Measurements from ENCODE around the gene SLC6A11. TPM values are rescaled to one million over a fixed set of nuclear protein-coding genes. Genes with fewer than 3 reads are reported as not detected.

Gene SLC6A11
- total and polyA plus RNA-seq, 2 of the 8 experiments (the other 6 are each of a cell fraction or from before 2014, with no cell fraction given) = 0.78 to 1.5 TPM

DNA sequence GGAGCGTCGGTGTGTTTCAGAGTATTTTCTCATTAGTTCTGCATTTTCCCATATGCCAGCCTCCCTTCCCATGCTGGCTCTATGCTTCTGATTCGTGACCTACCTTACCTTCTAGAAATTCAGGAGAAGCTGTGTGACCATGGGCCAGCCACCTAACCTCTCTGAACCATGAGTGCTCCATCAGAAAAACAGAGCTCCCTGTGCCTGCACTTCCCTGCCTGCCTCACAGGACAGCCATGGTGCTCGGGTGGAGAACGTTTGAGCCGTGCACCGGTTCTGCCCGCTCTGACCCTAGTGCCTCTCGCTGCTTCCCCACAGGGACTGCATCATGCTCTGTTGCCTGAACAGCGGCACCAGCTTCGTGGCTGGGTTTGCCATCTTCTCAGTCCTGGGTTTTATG, 102.0 kb downstream of the SLC6A11 start:
- WGBS, 2 experiments (ENCODE audit: extremely low coverage in 1 of 2, insufficient coverage in 1 of 2, insufficient read length in 1 of 2, insufficient replicate concordance in 2 of 2, low coverage in 1 of 2, low lambda C conversion rate in 2 of 2, missing lambda C conversion rate in 1 of 2) = 90% methylated on average over 11 of the region's 11 CpGs; no CpG with 5 or more reads in 1 of the 2 experiments
- no peak overlapping the region for H4K91ac ChIP-seq (replicated peaks; ENCODE audit: insufficient read length, low read length)
- H3K4ac ChIP-seq (replicated peaks; ENCODE audit: insufficient read length, low read depth, low read length) = no peak overlapping the region
- no peak overlapping the region for H3K18ac ChIP-seq (ENCODE audit: extremely low read depth, low read length)
- no peak for FAIRE-seq
- no peaks in the 10 kb centered on the region for H3K9me3 ChIP-seq (ENCODE audit: insufficient read depth in 2 of 2, low read depth in 1 of 2, low read length in 1 of 2)
- no peak overlapping the region for H2BK20ac ChIP-seq (ENCODE audit: low read length)
- ChIA-PET POLR2A (ENCODE audit: partially characterized antibody) (no interaction called here), CTCF (ENCODE audit: partially characterized antibody) (interaction anchor here (0.7 to 1.6 kb wide), 3 partner anchors 11 to 142 kb away, joined by 3 to 6 read pairs (median 3); no protein-coding TSS in a partner anchor)
- H3K4me2 ChIP-seq (ENCODE audit: insufficient read depth in 1 of 2, low read depth in 2 of 2, low read length in 2 of 2) = no peak overlapping the region
- no peaks in the 10 kb centered on the region for H3K36me3 ChIP-seq (ENCODE audit: control insufficient read depth in 2 of 4, insufficient read depth in 4 of 4, low read length in 3 of 4)
- H3K4me3 ChIP-seq (ENCODE audit: extremely low read depth in 1 of 4, insufficient read depth in 2 of 4, low read depth in 3 of 4, low read length in 4 of 4) = no peak overlapping the region
- H2BK5ac ChIP-seq (ENCODE audit: low read depth, low read length) = no peak overlapping the region
- H3K9ac ChIP-seq (replicated peaks in 1 of 4; ENCODE audit: extremely low read depth in 1 of 4, low read depth in 3 of 4, low read length in 3 of 4) = no peak overlapping the region
- H4K5ac ChIP-seq (ENCODE audit: insufficient read length, low read depth, low read length) = no peak overlapping the region
- no peak overlapping the region for H4K8ac ChIP-seq (ENCODE audit: extremely low read depth, insufficient read depth, low read length)
- no peak overlapping the region for H2AFZ ChIP-seq (ENCODE audit: low read length)
- no peak overlapping the region for H2BK12ac ChIP-seq (ENCODE audit: low read depth, low read length)
- no peak overlapping the region for H3K14ac ChIP-seq (ENCODE audit: insufficient read length)
- H2BK120ac ChIP-seq (replicated peaks; ENCODE audit: low read depth, low read length) = no peak overlapping the region
- no peaks in the 10 kb centered on the region for H3K23me2 ChIP-seq (ENCODE audit: low read depth, low read length)
- H3K23ac ChIP-seq (ENCODE audit: insufficient read length) = no peak overlapping the region
- no peak overlapping the region for H2BK15ac ChIP-seq (ENCODE audit: low read length)
- no peaks in the 10 kb centered on the region for H3K4me1 ChIP-seq (replicated peaks in 1 of 4; ENCODE audit: control insufficient read depth in 3 of 4, insufficient read depth in 4 of 4, low read length in 3 of 4)
- H4K20me1 ChIP-seq (replicated peaks in 1 of 2; ENCODE audit: control insufficient read depth in 1 of 2, insufficient read depth in 2 of 2, low read length in 2 of 2) = no peaks in the 10 kb centered on the region
- no peaks in the 10 kb centered on the region; a peak in 1 of 7 replicates for H3K27me3 ChIP-seq (replicated peaks in 1 of 4; ENCODE audit: control insufficient read depth in 3 of 4, extremely low read depth in 1 of 4, insufficient read depth in 3 of 4, low read length in 3 of 4)
- no peaks in the 10 kb centered on the region for H3K79me2 ChIP-seq (ENCODE audit: control insufficient read depth in 1 of 2, insufficient read depth in 2 of 2, low read length in 2 of 2)
- DNase-seq (ENCODE audit: low read depth in 1 of 2, low spot score in 2 of 2) = no peak
- H3K27ac ChIP-seq (ENCODE audit: low read depth, low read length) = no peak overlapping the region
- no peak overlapping the region for H2AK5ac ChIP-seq (ENCODE audit: low read depth, low read length)
- H3K56ac ChIP-seq (replicated peaks; ENCODE audit: insufficient read length, low read depth, low read length) = no peak overlapping the region
- no peaks in the 10 kb centered on the region for H3K79me1 ChIP-seq (ENCODE audit: low read depth, low read length)
- no peak for TF ChIP-seq FOSL1 (IDR thresholded peaks at IDR 0.05; ENCODE audit: insufficient read depth, low read depth, low read length)
- TF ChIP-seq SRF (IDR thresholded peaks at IDR 0.05; ENCODE audit: low read depth, low read length) = no peak
- no peak for TF ChIP-seq SP4 (IDR thresholded peaks at IDR 0.05; ENCODE audit: low read length)
- TF ChIP-seq, protein P1, sequence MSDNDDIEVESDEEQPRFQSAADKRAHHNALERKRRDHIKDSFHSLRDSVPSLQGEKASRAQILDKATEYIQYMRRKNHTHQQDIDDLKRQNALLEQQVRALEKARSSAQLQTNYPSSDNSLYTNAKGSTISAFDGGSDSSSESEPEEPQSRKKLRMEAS (IDR thresholded peaks at IDR 0.05) = no peak
- TF ChIP-seq TBP (IDR thresholded peaks at IDR 0.05; ENCODE audit: low read depth, low read length) = no peak
- no peak for TF ChIP-seq CTBP2 (IDR thresholded peaks at IDR 0.05; ENCODE audit: borderline replicate concordance, insufficient read depth, insufficient read length, low read length)
- no peak for TF ChIP-seq CBX8 (IDR thresholded peaks at IDR 0.05; ENCODE audit: borderline replicate concordance, low read depth, low read length)
- TF ChIP-seq SP1 (IDR thresholded peaks at IDR 0.05; ENCODE audit: low read depth, low read length) = no peak
- TF ChIP-seq, protein P2, sequence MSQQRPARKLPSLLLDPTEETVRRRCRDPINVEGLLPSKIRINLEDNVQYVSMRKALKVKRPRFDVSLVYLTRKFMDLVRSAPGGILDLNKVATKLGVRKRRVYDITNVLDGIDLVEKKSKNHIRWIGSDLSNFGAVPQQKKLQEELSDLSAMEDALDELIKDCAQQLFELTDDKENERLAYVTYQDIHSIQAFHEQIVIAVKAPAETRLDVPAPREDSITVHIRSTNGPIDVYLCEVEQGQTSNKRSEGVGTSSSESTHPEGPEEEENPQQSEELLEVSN (IDR thresholded peaks at IDR 0.05) = no peak
- TF ChIP-seq SAP30 (IDR thresholded peaks at IDR 0.05; ENCODE audit: insufficient read depth, insufficient replicate concordance, low read length) = no peak
- no peak for TF ChIP-seq CBX5 (IDR thresholded peaks at IDR 0.05; ENCODE audit: low read depth, low read length)
- no peak for TF ChIP-seq MAFK (IDR thresholded peaks at IDR 0.05; ENCODE audit: low read depth, low read length)
- no peak for TF ChIP-seq CHD1 (IDR thresholded peaks at IDR 0.05; ENCODE audit: low read depth, low read length)
- no peak for TF ChIP-seq NRF1 (IDR thresholded peaks at IDR 0.05; ENCODE audit: low read depth, low read length)

All from H1 (cell line).